Middle frontal gyrus (tissue), 1 donor: ENCODE measurements around the gene SH3BP1.
A peak's percentile ranks its signal among the peaks of the same experiment; 100 is the strongest.
"Not testable (repeated sequence)": the region's sequence is repeated elsewhere in the genome, so short reads cannot be mapped to it uniquely, and the experiment has no call there.

Source experiments
- DNase-seq: peaks from one replicate; pipeline ENCODE4 v3.0.0-alpha.2; 2015; ENCODE audit warnings: low spot score; ENCODE audit errors: extremely low spot score

The SH3BP1 gene, protein sequence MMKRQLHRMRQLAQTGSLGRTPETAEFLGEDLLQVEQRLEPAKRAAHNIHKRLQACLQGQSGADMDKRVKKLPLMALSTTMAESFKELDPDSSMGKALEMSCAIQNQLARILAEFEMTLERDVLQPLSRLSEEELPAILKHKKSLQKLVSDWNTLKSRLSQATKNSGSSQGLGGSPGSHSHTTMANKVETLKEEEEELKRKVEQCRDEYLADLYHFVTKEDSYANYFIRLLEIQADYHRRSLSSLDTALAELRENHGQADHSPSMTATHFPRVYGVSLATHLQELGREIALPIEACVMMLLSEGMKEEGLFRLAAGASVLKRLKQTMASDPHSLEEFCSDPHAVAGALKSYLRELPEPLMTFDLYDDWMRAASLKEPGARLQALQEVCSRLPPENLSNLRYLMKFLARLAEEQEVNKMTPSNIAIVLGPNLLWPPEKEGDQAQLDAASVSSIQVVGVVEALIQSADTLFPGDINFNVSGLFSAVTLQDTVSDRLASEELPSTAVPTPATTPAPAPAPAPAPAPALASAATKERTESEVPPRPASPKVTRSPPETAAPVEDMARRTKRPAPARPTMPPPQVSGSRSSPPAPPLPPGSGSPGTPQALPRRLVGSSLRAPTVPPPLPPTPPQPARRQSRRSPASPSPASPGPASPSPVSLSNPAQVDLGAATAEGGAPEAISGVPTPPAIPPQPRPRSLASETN

DNA sequence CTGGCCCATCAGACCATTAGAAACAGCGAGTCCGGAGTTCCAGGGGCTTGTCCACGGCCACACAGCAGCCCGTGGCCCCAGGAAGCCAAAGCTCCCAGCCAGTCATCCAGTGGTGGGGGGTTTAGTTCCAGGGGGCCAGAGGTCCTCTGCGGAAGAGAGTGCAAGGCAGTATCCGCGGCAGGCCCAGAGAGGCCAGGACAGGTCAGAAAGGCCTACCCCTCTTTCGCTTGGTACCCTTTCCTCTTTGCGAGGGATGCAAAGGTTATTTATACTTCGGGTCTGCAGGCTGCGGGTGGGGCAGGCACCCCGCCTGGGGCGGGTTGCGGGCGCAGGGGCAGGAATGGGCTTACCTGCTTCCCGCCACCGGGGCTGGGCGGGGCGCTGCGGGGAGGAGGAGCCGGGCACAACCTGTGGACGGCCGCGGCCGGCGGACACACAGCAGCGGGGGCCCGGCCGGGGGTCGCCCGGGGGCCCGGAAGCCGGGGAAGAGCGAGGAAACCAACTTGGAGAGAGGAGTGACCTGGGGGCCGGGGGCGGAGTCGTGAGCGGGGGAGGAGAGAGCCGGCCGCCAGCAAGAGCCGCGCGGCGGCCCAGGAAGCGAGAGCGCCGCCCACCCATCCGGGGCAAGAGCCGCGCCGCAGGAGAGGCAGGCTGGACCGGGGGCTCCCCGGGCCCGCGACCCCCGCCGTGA, at the start of gene SH3BP1:
Gene SH3BP1 (plus strand): TSS at position 600 of the 691 bp plus-strand sequence. CDS start 119 bp downstream, outside the sequence.
- DNase-seq = no peak

DNA sequence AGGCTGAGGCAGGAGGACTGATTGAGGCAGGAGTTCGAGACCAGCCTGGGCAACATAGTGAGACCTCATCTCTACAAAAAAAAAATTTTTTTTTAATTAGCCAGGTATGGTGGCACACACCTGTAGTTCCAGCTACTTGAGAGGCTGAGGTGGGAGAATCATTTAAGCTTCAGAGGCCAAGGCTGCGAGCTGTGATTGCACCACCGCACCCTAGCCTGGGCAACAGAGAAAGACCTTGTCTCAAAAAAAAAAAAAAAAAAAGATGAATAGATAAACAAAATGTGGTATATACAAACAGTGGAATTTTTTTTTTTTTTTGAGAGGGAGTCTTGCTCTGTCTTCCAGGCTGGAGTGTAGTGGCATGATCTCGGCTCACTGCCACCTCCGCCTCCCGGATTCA, 48.4 kb upstream of the SH3BP1 start:
- DNase-seq = not testable (repeated sequence)

DNA sequence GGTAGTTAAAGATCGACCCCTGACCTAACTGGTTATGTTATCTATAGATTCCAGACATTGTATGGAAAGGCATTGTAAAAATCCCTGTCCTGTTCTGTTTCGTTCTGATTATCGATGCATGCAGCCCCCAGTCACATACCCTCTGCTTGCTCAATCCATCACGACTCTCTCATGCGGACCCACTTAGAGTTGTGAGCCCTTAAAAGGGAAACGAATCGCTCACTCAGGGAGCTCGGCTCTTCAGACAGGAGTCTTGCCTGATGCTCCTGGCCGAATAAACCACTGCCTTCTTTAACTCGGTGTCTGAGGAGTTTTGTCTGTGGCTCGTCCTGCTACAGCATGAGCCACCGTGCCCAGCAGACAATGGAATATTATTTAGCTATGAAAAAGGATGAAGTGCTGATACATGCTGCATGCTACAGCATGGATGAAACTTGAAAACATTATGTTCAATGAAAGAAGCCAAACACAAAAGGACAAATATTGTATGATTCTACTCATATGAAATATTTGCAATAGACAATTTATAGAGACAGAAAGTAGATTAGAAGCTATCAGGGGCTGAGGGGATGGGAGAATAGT, 47.6 kb upstream of the SH3BP1 start:
- no peak for DNase-seq

DNA sequence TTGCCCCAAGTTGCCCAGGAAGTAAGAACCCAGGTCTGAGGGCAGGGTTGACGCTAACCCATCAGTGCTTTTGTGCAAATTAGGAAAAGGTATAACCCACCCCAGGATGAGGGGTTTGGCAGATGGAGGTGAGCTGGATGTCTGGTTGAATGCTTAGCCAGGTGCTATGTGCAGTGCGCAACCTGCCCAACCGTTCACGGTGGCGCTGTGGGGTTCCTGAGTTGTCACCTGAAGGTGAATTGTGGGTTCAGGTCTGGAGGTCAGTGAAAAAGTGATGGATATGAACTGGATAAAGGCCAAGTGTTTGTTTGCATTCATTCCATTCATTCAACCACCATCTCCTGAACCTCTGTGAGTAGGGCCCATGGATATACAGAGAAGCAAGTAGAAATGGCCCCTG, 45.2 kb upstream of the SH3BP1 start:
- no peak for DNase-seq

DNA sequence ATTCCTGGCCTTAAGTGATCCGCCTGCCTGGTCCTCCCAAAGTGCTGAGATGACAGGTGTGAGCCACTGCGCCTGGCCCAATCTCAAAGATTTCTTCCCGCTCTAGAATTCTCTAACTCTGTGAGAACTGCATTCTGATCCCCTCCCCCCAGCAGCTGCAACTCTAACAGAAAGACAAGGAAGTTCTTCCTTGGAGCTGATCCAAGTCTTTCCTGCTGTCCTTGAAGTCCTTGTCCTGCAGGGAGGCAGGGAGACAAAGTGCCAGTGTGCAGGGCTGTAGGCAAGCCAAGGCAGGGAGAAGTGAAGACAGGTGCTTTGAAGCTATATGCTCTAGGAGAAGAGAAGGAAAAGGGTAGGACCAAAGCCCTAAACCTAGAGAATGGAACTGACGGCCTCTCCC, 40.3 kb upstream of the SH3BP1 start:
- no peak for DNase-seq

DNA sequence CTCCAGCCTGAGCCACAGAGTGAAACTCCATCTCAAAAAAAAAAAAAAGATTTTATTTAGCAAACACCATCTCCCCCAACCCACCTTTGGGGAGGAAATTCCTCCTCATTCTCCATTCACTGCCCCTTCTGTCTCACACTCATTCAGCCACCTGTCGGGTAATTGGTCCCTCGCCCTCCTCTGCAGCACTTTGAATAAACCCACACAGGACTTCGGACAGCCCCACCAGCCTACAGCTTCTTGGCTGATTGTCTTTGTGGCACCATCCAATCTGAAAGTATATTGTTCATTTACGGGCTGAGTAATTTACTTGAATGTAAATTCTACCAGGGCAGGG, 38.3 kb upstream of the SH3BP1 start:
- DNase-seq = no peak

DNA sequence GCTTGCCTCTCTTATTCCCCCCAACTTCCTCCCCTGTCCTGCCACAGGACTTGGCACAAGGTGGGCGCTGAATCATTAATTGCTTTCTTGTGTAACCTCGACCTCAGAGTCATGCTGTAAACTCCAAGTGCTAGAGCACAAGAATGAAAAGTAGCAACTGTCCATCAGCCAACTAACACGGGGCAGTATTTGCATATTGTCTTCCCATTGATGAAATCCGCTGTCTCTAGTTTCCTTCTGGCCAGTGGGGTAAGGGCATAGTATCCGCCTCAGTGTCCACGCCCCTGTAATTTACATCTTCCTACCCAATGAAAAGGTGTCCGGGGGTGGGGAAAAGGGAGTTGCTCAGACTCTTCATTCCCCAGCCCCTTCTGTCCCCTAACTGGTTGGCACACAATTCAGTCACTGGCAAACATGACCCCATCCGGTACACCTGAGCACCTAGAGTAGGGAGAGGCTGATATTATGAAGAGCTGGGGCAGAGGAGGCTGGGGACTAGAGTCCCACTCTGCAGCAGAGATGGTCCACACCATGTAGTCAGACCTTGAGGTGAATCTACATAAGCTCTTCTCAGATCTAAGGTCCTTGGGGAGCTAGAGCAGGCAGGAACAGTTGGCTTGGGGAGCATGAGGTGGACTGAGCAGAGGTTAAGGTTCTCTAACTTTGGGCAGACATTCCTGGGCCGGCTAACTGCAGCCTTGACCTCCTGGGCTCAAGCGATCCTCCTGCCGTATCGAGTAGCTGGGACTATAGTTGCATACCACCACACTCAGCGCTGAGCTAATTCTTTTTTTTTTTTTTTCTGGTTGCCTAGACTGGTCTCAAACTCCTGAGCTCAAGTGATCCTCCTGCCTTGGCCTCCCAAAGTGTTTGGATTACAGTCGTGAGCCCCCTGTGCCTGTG, 37.7 kb upstream of the SH3BP1 start:
- DNase-seq = no peak

DNA sequence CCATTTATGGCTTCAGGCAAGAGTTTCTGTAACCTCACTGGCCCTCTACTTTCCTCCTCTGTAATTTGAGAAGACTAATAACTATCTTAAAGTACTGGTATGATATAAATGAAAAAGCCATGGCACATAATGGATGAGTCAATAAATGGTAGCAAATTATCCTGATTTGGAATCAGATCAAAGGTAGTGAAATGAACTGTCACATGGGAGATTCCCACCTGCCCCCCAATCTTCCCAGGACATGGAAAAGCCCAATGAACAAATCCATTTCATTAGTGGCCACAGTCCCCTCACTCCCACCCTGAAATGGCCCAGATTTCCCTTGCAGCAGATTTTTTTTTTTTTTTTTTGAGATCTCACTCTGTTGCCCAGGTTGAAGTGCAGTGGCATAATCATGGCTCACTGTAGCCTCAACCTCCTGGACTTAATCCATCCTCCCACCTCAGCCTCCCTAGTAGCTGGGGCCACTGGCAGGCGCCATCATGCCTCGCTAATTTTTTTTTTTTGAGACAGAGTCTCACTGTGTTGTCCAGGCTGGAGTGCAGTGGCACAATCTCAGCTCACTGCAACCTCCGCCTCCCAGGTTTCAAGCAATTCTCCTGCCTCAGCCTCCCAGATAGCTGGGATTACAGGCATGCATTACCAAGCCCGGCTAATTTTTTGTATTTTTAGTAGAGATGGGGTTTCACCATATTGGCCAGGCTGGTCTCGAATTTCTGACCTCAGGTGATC, 36.8 kb upstream of the SH3BP1 start:
- not testable (repeated sequence) for DNase-seq

DNA sequence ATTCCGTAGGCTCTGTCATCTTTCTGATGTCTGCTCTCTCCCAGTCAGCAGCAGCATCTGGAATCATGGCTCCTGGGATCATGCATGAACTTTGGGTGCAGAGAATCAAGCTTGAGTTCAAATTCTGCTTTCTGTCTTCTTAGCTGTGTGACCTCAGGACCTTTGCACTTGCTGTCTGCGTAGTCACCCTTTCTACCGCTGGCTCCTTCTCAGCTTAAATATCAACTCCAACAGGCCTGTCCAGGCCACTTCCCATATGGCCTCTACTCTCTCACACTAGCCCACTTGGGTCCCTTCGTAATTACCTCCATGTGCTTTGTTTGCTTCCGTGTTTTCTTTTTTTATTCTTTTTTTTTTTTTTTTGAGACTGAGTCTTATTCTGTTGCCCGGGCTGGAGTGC, 35.4 kb upstream of the SH3BP1 start:
- DNase-seq = no peak

DNA sequence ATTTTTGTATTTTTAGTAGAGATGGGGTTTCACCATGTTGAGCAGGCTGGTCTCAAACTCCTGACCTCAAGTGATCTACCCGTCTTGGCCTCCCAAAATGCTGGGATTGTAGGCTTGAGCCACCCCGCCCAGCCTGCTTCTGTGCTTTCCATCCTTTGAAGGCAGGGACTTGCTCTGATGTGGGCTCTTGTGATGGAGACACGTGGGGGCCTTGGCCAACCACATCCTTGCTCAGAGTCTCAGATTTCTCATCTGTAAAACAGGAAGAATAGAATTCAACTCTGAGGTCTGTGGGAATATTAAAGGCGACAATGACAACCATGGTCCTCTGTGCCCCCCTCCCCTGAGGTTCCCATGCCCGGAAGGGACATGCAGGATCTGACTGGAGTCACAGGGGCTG, 34.6 kb upstream of the SH3BP1 start:
- DNase-seq = no peak

DNA sequence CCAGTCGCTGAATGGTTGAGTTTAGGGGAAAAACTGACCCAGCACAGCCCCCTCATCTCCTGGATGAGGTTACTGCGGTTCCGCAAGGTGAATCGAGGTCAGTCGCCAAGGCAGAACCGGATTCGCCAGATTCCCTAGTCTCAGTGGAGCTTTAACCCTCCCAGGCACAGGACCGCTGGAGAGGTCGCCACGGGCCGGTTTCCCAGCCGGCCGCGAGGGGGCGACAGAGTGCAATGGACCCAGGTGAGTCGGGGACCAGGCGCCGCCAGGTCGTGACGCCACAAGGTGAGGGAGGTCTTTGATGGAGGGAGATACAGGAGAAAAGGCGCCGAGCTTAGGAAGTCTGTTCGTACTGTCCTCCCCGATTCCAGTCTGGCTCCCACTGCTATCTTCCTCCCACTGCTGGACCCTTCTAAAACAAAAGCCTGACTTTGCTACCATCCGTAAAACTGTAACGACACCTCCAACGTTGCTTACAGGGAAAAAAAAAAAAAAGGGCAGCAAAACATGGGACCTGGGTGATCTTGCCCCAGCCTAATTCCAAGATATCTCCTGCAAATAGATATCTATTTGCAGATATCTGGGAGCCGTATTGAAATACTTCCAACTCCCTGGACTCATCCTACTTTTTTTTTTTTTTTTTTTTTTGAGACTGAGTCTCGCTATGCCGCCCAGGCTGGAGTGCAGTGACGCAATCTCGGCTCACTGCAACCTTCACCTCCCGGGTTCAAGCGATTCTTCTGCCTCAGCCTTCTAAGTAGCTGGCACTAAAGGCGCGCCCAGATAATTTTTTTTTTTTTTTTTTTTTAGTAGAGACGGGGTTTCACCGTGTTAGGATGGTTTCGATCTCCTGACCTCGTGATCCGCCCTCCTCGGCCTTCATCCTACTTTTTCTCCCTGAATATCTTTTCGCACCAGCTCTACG, 32.2 kb upstream of the SH3BP1 start:
- peak; percentile 58 for DNase-seq

DNA sequence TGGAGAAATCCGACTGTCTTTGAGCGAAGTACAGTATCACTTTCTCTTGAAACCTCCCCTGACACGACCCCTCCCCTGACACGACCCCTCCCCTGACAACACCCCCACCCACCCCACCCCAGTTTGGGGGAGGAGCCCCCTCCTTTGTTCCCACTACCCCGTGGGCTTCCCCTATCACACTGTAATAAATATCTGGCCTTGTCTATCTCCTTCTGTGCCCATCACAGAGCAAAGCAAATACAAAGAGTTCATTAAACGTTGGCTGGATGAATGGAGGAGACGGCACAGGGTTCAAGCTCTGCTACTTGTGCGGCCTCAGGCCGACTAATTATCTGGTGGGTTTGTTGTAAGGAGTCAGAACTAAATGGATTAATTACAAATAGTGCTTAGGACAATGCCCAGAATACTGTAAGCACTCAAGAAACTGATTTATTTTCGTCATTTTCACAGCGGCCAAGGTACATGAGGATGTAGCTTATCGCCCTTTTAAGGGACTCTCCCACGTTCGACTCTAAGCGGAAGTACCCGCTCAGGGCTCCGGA, 31.5 kb upstream of the SH3BP1 start:
- no peak for DNase-seq

DNA sequence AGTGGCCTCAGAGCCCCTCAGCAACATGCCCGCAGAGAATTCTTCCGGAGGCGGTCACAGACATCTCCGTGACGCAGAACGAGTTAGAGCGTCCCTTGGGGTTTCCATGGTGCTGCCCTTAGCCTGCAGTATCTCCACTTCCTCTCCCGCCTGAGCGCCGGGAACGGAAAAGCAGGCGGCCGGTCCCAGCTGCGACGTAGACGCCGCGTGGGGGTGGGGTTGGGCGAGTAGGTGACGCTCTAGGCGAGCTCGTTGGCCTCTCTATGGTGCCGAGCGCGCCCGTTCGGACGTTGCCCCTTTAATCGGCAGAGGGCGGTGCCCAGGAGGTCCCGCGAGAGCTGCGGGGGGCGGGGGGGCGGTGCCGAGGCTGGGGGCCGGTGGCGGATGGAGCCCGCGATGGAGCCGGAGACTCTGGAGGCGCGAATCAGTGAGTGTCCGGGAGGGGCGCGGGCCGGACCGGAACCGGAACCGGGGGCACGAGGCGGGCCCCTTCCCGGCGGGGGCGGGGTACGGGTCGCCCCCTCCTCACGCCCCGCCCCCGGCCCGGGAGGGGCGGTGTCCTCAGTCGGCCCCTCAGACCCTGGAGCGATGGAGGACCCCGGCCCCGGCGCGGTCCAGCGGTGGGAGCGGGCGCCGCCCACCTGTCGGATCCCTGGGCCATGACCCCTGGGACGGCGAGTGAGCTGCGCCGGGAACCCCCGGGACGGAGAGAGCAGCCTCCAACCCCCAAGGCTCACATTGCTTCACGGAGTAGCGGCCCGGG, 30.8 kb upstream of the SH3BP1 start, which contains the start of gene GGA1:
Gene GGA1 (plus strand): TSS at position 358 of the 763 bp plus-strand sequence. CDS start 27 bp downstream, at position 385.
- DNase-seq = peak; percentile 92

DNA sequence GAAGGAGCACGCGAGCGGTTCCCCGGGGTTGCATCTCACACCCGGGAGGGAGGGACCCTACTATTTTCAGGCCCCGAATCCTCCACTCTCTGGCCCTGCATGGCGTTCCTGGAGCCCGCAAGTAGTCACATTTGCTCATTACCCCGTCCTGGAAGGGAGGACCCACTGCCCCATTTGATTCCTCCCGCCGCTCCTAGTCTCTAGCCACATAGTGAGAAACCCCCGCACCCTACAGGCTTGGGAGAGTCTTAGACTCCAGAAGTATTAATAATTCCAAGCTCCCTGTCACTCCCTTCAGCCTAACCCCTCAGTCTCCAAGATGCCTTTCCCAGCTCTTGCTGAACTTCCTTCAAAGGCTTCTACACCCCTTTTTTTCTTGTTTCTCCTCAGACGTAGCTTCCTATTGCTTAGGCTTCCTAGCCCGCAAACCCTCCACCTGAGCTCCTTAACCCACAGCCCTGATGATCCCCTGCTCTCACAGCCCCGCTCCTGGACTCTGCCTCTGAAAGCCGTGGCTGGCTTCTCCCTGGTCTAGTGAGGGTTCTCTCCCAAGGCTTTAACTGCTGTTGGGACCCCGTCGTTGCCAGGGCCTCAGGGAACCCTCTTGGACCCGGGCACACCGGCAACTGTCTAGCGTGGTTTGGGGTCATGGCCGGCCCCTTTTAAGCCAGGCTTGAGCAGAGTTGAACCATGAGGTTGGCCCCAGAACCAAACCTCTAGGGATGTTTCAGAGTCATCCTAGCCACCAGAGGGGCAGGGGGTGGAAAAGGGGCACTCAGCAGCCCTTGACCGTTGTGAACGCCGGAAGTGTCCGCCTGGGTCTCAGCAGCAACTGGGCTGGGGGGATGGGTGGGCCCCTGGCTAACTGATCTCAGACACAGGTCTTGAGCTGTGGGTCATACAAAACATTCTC, 30.0 kb upstream of the SH3BP1 start:
- no peak for DNase-seq

DNA sequence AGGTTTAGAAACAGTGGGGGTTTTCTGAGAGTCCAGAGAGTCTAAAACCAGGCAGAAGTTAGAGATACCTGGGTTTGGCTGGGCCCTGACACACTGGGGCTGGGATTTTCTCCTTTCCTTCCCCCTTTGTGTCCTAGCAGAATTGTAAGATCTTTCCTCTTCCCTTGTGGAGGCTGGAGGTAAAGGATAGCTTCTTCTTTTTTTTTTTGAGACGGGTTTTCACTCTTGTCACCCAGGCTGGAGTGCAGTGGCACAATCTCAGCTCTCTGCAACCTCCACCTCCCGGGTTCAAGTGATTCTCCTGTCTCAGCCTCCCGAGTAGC, 29.4 kb upstream of the SH3BP1 start:
- not testable (repeated sequence) for DNase-seq

DNA sequence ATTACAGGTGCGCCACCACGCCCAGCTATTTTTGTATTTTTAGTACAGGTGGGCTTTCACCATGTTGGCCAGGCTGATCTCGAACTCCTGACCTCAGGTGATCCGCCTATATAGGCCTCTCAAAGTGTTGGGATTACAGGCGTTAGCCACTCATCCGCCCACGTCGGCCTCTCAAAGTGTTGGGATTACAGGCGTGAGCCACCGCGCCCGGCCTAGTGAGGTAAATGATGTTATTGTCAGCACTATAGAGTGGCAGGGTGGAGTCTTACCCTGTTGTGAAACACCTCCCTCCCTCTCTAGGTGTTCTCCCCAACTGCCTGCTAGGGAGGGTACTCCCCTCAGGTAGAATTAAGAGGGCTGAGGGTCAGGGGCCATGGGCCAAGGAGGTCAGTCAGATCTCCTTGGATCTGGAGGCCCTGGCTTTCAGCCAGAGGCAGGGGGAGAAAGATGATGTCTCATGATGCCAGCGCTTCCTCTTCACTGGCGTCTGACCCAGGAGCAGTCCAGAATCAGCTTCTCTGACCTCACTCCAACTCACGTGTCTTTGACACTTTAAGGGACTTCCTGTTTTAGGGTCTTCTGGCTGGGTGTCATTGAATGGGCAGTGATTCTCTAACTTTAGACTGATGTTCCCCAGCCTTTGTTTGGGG, 28.9 kb upstream of the SH3BP1 start:
- no peak for DNase-seq

DNA sequence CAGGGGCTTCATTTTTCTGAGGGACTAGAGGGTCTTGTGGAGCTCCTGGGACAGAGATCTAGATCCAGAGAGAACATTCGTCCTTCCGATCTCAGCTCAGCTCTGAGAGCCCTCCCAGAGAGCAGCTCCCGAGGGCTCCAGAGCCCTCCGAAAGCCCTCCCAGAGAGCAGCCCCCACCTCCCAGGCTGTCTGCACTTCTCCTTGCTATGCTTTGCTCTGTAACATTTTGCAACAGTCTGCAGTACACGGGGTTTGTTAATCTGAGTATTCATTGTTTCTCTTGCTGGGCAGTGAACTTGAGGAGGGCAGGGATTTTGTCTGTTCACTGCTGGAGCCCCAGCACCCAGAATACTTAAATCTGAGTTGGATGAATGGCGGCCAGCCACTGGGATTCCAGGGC, 28.3 kb upstream of the SH3BP1 start:
- no peak for DNase-seq
